Epithelial cell of proximal tubule (primary cell): ENCODE data around the gene SMURF1. TPM values are rescaled to one million over a fixed set of nuclear protein-coding genes. Genes with fewer than 3 reads are reported as not detected.

Experiments used
- DNase-seq: peaks from one replicate; pipeline ENCODE4 v3.0.0-alpha.2; 2011; ENCODE audit warnings: low read depth
- H3K4me3 ChIP-seq: 2 replicates; pipeline ENCODE4 v1.5.1; 2011; ENCODE audit warnings: low read depth, mild to moderate bottlenecking, low read length
- total RNA-seq: library from RNA; depleted of rRNA; stranded (reverse); fragments of >200 nt; gene quantifications from 2 replicates; pipeline ENCODE4 v1.2.3, GENCODE V29; 2015
- TF ChIP-seq, protein P1 (sequence below): conservative IDR thresholded peaks from 2 replicates; pipeline ENCODE4 v1.5.1; 2012; ENCODE audit warnings: low read depth, mild to moderate bottlenecking, low read length

The SMURF1 gene
- total RNA-seq, 1 donor from 2014 or later, result 30.7 TPM

DNA sequence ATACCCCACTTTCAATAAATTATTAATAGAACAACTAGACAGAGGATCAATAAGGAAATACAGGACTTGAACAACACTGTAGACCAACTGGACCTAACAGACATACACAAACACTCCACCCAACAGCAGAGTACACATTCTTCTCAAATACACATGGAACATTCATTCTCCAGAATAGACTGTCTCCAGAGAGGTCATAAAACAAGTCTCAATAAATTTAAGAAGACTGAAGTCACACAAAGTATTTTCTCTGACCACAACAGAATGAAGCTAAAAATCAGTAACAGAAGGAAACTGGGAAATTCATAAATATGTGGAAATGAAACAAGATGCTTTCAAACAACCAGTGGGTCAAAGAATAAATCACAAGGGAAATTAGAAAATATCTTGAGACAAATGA lies 119.8 kb downstream of the SMURF1 start:
- H3K4me3 ChIP-seq, result no peak overlapping the region
- DNase-seq, result no peak
- TF ChIP-seq, protein P1, sequence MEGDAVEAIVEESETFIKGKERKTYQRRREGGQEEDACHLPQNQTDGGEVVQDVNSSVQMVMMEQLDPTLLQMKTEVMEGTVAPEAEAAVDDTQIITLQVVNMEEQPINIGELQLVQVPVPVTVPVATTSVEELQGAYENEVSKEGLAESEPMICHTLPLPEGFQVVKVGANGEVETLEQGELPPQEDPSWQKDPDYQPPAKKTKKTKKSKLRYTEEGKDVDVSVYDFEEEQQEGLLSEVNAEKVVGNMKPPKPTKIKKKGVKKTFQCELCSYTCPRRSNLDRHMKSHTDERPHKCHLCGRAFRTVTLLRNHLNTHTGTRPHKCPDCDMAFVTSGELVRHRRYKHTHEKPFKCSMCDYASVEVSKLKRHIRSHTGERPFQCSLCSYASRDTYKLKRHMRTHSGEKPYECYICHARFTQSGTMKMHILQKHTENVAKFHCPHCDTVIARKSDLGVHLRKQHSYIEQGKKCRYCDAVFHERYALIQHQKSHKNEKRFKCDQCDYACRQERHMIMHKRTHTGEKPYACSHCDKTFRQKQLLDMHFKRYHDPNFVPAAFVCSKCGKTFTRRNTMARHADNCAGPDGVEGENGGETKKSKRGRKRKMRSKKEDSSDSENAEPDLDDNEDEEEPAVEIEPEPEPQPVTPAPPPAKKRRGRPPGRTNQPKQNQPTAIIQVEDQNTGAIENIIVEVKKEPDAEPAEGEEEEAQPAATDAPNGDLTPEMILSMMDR, result no peak

DNA sequence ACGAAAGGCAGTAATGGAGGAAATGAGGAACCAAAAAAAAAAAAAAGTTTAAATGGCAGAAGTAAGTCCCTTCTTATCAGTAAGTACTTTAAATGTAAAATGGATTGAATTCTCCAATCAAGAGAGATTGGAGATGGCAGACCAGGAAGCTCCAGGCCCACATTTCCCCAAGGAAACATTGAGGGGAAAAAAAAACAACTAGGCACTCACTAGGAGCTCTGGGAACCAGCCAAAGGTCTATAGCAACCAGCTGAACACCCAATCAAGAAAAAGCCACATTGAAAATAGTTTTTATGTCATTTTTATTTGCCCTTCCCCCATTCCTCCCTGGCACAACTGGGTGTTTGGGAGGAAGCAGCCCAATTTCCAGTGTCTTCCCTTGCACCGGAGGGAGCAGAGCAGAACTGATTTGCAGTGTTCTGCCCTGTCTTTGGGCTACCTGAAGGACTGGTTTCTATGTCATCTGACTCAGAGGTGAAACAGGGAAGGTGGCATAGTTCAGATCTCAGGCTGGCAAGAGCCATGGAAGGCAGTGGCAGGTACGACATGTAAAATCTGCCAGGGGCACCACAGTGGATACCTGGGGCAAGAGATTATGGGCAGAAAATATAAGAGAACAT lies 121.9 kb downstream of the SMURF1 start:
- DNase-seq, result no peak
- TF ChIP-seq, protein P1, result no peak
- H3K4me3 ChIP-seq, result no peak overlapping the region

DNA sequence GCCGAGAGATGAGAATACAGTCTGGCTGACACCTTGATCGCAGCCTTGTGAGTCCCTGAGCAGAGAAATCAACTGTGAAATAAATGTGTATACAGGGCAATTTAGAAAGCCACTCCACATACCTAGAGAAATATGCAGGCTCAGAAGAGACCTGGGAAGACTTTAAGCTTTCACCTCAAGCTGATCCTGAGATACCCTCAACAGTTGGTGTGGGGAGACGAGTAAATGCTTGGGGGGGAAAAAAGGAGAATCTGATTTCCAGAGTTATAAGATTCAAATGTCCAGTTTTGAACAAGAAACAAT lies 123.5 kb downstream of the SMURF1 start:
- H3K4me3 ChIP-seq, result no peak overlapping the region
- no peak for DNase-seq
- TF ChIP-seq, protein P1, result no peak

DNA sequence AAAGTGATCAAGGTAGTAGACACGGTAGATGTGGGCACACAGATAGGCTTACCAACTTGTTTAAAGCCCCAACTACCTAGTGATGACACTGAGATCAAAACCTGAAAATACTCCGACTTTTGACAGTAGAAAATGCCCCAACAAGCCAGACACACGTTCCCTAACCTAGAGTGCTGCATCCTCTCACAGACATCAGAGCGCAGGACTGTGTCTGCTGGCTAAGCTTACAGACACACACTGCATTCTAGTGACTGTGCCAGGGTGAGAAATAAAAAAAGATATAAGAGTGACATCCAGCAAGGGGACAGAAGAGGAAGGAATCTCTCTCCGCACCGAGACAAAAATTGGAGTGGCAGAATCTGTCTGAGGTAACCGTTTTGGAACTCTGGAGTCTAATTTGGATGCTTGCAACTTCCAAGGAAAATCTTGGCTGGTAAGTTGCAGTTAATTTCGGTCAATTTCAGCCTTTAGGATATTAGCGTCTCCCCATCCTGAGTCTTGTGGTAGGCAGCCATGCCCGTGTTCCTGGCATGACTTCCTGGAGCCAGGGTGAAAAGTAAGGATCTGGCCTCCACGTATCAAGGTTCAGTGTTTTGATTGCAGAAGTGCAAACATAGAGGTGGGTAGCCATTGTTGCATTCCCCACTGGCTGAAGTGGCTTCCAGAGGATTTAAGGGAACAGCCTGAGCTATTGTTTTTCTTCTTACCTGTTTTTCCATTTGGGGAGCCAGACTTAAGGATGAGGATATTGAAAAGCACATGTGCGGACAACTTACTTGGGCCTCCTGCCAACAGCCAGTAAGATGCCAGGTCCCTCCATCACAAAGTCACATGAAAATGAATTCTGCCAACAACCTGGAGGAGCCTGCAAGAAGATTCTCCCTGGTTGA lies 124.1 kb downstream of the SMURF1 start:
- TF ChIP-seq, protein P1, result no peak
- H3K4me3 ChIP-seq, result no peak overlapping the region
- DNase-seq, result no peak

DNA sequence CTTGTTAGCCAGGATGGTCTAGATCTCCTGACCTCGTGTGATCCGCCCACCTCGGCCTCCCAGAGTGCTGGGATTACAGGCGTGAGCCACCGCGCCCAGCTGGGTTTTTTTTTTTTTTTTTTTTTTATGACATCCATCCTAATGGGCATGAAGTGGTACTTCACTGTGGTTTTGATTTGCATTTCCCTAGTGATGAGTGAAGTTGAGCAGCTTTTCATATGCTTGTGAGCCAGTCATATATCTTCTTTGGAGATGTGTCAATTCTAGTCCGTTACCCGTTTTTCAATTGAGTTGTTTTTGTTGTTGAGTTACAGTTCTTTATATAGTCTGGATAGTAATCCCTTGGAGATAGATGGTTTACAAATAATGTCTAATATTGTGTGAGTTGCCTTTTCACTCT lies 127.7 kb downstream of the SMURF1 start:
- TF ChIP-seq, protein P1, result no peak
- no peak for DNase-seq

DNA sequence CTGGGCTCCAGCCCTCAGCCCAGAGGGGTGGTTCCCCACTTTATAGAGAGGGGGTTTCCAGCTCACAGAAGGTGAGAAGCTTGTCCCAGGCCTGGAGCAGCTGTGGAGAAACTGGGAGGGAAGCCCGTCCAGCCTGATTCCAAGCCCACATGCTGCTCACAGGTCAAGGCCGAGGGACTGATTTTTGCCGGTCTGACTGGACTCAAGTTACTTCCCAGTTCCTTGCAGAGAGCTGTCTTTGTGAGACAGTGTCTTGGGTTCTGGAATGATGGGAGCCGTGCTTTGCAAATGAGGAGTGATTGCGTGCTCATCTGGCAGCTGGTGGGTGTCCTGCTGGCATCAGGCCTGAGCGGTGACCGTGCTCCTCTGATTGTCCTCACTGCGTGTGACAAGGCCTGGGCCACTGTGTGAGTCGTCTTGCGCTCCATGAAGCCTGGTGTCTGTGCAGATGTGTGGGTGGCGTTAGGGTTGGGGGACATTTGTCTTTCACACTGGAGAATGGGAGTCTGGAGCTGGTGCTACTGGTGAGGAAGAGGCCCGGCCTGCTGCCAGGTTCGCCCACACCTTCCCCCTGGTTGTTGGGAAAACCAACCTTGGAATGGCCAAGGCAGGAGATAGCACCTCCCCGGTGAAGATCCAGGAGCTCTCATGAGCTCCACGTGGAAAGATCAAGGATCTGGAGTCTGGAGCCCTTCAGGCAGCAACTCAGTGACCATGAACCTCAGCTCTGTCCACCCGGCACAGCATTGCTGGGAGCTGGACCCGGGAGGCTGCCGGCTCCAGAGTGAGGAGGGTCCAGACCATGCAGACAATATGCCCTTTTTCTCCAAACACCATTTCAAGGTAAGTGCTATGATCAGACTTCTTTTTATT lies 129.6 kb downstream of the SMURF1 start:
- DNase-seq, result no peak
- TF ChIP-seq, protein P1, result no peak
- no peak overlapping the region for H3K4me3 ChIP-seq

More for the DNA sequence above, 127.7 kb downstream of the SMURF1 start:
- H3K4me3 ChIP-seq, result no peak overlapping the region
